Progenitor cell of endocrine pancreas (in vitro differentiated cells): ENCODE data around the gene IGFBP7. TPM values are rescaled to one million over a fixed set of nuclear protein-coding genes. Genes with fewer than 3 reads are reported as not detected.

Experiments used
- DNase-seq: peaks from one replicate; pipeline ENCODE4 v3.0.0; 2021; ENCODE audit warnings: low spot score; ENCODE audit not compliant: unreplicated experiment
- H3K27ac Mint-ChIP-seq: 2 replicates; pipeline ENCODE4 v1.8.0; 2021; ENCODE audit warnings: mild to moderate bottlenecking, moderate library complexity, mixed read lengths
- H3K27me3 Mint-ChIP-seq: 2 replicates; pipeline ENCODE4 v1.8.0; 2021; ENCODE audit warnings: mixed read lengths
- H3K36me3 Mint-ChIP-seq: 2 replicates; pipeline ENCODE4 v1.8.0; 2022; ENCODE audit warnings: mixed read lengths; ENCODE audit not compliant: insufficient read depth
- H3K4me1 Mint-ChIP-seq: 2 replicates; pipeline ENCODE4 v1.8.0; 2021; ENCODE audit warnings: low read depth, mixed read lengths
- H3K4me3 Mint-ChIP-seq: 2 replicates; pipeline ENCODE4 v1.8.0; 2021; ENCODE audit warnings: low read depth, mild to moderate bottlenecking, moderate library complexity, mixed read lengths
- H3K9me3 Mint-ChIP-seq: 2 replicates; pipeline ENCODE4 v1.8.0; 2021; ENCODE audit warnings: low read depth, mixed read lengths
- total RNA-seq: library from RNA; stranded (reverse); gene quantifications from 2 replicates; pipeline ENCODE4 v1.2.1, GENCODE V29; 2021
- TF ChIP-seq, protein P1 (sequence below): fragments of 200-600 bp; sonication (generic); IDR thresholded peaks from one replicate; pipeline ENCODE4 v1.5.0; 2021; ENCODE audit warnings: antibody characterized with exemption, mild to moderate bottlenecking; ENCODE audit not compliant: unreplicated experiment

The IGFBP7 gene
- total RNA-seq, 1 donor from 2014 or later = 8.4 TPM

DNA sequence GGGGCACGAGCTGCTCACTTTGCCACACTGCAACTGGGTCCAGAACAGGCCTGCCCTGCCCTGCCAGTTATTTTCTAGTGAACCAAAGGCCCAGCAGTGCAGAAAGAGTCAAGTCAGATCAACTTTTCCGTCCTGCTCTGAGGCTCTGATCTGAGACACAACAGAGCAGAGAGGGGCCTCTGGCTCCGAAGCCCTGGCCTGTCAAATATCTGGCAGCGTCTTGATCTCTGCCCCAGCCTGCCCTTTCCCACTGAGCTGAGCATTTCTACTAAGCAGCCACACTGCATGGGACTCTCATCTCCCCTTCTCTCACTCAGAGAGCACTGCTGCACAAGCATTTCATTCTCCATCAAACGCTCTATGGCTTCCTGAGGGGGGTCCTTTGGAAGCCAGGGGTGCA lies 11.8 kb downstream of the IGFBP7 start:
- H3K27ac Mint-ChIP-seq = no peak overlapping the region
- H3K27me3 Mint-ChIP-seq = no peaks in the 10 kb centered on the region
- no peak overlapping the region for H3K4me3 Mint-ChIP-seq
- H3K4me1 Mint-ChIP-seq = peaks cover 53% of the 10 kb centered on the region
- no peaks in the 10 kb centered on the region for H3K36me3 Mint-ChIP-seq
- H3K9me3 Mint-ChIP-seq = no peaks in the 10 kb centered on the region
- TF ChIP-seq, protein P1, sequence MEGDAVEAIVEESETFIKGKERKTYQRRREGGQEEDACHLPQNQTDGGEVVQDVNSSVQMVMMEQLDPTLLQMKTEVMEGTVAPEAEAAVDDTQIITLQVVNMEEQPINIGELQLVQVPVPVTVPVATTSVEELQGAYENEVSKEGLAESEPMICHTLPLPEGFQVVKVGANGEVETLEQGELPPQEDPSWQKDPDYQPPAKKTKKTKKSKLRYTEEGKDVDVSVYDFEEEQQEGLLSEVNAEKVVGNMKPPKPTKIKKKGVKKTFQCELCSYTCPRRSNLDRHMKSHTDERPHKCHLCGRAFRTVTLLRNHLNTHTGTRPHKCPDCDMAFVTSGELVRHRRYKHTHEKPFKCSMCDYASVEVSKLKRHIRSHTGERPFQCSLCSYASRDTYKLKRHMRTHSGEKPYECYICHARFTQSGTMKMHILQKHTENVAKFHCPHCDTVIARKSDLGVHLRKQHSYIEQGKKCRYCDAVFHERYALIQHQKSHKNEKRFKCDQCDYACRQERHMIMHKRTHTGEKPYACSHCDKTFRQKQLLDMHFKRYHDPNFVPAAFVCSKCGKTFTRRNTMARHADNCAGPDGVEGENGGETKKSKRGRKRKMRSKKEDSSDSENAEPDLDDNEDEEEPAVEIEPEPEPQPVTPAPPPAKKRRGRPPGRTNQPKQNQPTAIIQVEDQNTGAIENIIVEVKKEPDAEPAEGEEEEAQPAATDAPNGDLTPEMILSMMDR = no peak
- no peak for DNase-seq

DNA sequence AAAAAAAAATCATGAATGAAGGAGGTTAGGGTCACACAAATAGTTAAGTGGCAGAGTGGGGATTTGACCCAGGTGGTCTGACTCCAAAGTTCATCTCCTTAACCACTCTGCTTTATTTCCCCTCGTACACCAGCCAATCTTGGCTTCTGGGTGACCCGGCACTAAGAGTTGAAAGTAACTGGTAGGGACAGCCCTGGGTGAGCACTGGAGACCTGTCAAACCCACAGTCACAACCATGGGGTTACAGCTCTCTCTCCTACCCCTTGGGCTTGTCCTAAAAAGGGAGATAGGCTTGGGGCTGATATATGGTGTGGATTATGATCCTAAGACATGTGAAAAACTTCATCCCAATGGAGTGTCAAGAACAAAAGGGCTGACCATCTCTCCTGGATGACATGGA lies 12.5 kb downstream of the IGFBP7 start:
- peaks cover 51% of the 10 kb centered on the region for H3K4me1 Mint-ChIP-seq
- no peaks in the 10 kb centered on the region for H3K9me3 Mint-ChIP-seq
- H3K36me3 Mint-ChIP-seq = no peaks in the 10 kb centered on the region
- H3K4me3 Mint-ChIP-seq = no peak overlapping the region
- TF ChIP-seq, protein P1 = no peak
- DNase-seq = no peak
- H3K27me3 Mint-ChIP-seq = no peaks in the 10 kb centered on the region
- H3K27ac Mint-ChIP-seq = no peak overlapping the region

DNA sequence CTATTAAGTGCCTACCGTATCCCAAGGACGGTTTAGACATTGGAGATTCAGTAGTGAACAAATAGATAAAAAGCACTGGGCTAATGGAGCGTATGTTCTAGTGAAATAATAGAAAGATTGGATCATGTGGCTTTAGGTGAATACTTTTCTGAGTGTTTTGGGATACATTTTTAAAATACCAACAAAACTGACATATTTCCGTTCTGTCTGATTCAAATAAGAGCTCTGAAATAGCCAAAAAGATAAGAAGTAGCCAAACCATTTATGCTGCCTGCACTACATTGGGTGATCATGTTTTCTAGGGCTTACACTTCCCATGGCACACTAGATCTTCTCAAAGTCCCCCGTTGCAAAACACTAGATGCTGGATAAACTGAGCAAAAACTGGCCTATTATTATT lies 14.2 kb downstream of the IGFBP7 start:
- no peak for DNase-seq
- H3K27me3 Mint-ChIP-seq = no peaks in the 10 kb centered on the region
- no peak overlapping the region for H3K27ac Mint-ChIP-seq
- H3K36me3 Mint-ChIP-seq = no peaks in the 10 kb centered on the region
- TF ChIP-seq, protein P1 = no peak
- H3K9me3 Mint-ChIP-seq = no peaks in the 10 kb centered on the region
- H3K4me3 Mint-ChIP-seq = no peak overlapping the region
- peaks cover 42% of the 10 kb centered on the region for H3K4me1 Mint-ChIP-seq

DNA sequence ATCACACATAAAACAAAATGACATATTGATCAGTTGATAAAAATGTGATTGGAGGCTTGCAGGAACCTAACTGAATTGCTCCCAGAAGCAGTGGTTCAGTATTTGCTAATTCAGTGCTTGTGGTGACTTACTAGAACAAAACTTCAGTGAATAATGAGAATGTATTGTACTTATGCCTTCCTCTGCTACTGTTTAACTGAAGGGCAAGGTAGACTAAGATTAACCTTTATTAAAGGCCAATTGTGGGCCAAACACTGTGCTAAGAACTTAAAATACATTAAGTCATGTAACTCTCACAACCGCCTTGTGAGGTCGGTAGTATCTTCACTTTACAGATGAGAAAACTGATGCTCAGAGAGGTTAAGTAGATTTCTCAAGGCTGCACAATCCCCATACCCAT lies 14.9 kb downstream of the IGFBP7 start:
- no peaks in the 10 kb centered on the region for H3K9me3 Mint-ChIP-seq
- no peak overlapping the region for H3K27ac Mint-ChIP-seq
- no peaks in the 10 kb centered on the region for H3K36me3 Mint-ChIP-seq
- no peaks in the 10 kb centered on the region for H3K27me3 Mint-ChIP-seq
- TF ChIP-seq, protein P1 = no peak
- no peak for DNase-seq
- no peak overlapping the region for H3K4me3 Mint-ChIP-seq
- H3K4me1 Mint-ChIP-seq = peaks cover 36% of the 10 kb centered on the region

DNA sequence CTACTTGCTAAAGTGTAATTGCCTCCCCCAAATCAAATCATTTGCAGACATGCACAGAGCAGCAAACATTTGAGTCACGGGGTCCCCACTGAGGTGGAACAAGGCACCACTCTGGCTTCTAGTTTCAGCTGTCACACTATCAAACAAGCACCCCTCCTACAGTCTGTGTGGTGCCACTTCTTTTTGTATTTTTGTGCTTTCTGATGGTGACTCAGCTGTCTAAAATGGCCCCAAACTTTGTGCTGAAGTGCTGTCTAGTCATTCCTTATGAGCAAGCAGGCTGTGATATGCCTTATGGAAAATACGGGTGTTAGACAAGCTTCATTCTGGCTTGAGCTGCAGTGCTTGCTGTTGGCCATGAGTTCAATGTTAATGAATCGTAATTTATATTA lies 15.4 kb downstream of the IGFBP7 start:
- Mint-ChIP-seq H3K9me3 (no peaks in the 10 kb centered on the region), H3K27me3 (no peaks in the 10 kb centered on the region), H3K4me3 (no peak overlapping the region), H3K27ac (no peak overlapping the region), H3K36me3 (no peaks in the 10 kb centered on the region), H3K4me1 (peaks cover 36% of the 10 kb centered on the region)
- DNase-seq = no peak
- TF ChIP-seq, protein P1 = no peak
